GM12878 (cell line): ENCODE measurements around the gene MAN1A1. TPM values are rescaled to one million over a fixed set of nuclear protein-coding genes. Genes with fewer than 3 reads are reported as not detected.

Source experiments
- BACH1 ChIP-seq: fragments of 450-650 bp; IDR thresholded peaks from 2 replicates; pipeline ENCODE4 v1.6.1; 2017; ENCODE audit warnings: mild to moderate bottlenecking, borderline replicate concordance
- BCLAF1 ChIP-seq: fragments of 450-650 bp; IDR thresholded peaks from 2 replicates; pipeline ENCODE4 v1.6.1; 2017; ENCODE audit warnings: antibody characterized with exemption, mild to moderate bottlenecking, moderate library complexity
- MYC ChIP-seq: IDR thresholded peaks from 2 replicates; pipeline ENCODE4 v1.6.1; 2011; ENCODE audit warnings: mild to moderate bottlenecking, low read length, moderate library complexity, inconsistent platforms; ENCODE audit not compliant: insufficient read depth, insufficient replicate concordance, insufficient read length, severe bottlenecking
- RAD21 ChIP-seq: IDR thresholded peaks from 2 replicates; pipeline ENCODE4 v1.6.1; 2011; ENCODE audit warnings: mild to moderate bottlenecking, low read depth, low read length, moderate library complexity; ENCODE audit not compliant: insufficient read depth
- ZBTB11 ChIP-seq: fragments of 450-650 bp; formaldehyde crosslinking; IDR thresholded peaks from 2 replicates; pipeline ENCODE4 v1.5.0; 2022; ENCODE audit warnings: mild to moderate bottlenecking, missing genetic modification characterization
- polyA plus RNA-seq, 11 experiments: library from polyadenylated mRNA; depleted of rRNA in 4 of 11; unstranded in 6 of 11; stranded (reverse) in 5 of 11; fragments of >200 nt; fragmentation: Nextera tagmentation in 4 of 11; fragmentation: Illumina TruSeq in 1 of 11; extraction: Ambion mirVana in 4 of 11; extraction: Trizol in 1 of 11; gene quantifications; 1 replicate in 1 of 11; 2 replicates in 10 of 11; pipeline versions ENCODE4 v1.2.1 to v1.2.3, GENCODE V29; 2011 to 2016; ENCODE audit warnings: inconsistent platforms in 2 of 11, missing spikeins in 2 of 11, low read depth in 1 of 11
- total RNA-seq, 4 experiments: library from RNA; depleted of rRNA in 3 of 4; stranded (reverse); fragments of >200 nt in 3 of 4; fragmentation: Illumina TruSeq in 1 of 4; extraction: Trizol in 1 of 4; gene quantifications; 2 replicates each; pipeline versions ENCODE4 v1.2.1 to v1.2.3, GENCODE V29; 2013 to 2021

MAN1A1 gene
- total and polyA plus RNA-seq, 10 of the 15 experiments (the other 5 are each of a cell fraction or from before 2014, with no cell fraction given), result 5.4 to 28.1 (median 19.5) TPM

- TF ChIP-seq ZBTB11 (CRISPR knock-in tag) (no peak), BCLAF1 (no peak), MYC (no peak), RAD21 (no peak), BACH1 (no peak)
- TF ChIP-seq, all 136 proteins: peak for 0
Measured at GRCh38 chr6:119174085-119174445, 175.5 kb downstream of the MAN1A1 start (continued).
